Activated CD4-positive, alpha-beta memory T cell treated with anti-CD3 and anti-CD28 coated beads, Interleukin-2, amount 10 ng/mL, durations not matched to agents 7 days and 5 days (primary cell): ENCODE measurements around the gene ADRB1. TPM values are rescaled to one million over a fixed set of nuclear protein-coding genes. Genes with fewer than 3 reads are reported as not detected.

Experiments
- CTCF ChIA-PET: fragments of 350-600 bp; sonication (Branson Sonifier 250); formaldehyde crosslinking; loops from one replicate; lab custom pipeline; 2021; ENCODE audit warnings: antibody characterized with exemption, inconsistent platforms; lab: Charles Lee
- POLR2A ChIA-PET: fragments of 350-600 bp; sonication (Branson Sonifier 250); formaldehyde crosslinking; loops from one replicate; lab custom pipeline; 2021; ENCODE audit warnings: antibody characterized with exemption; lab: Charles Lee
- DNase-seq: peaks from one replicate; pipeline ENCODE4 v3.0.0-alpha.2; 2020
- H3K27ac Mint-ChIP-seq: one replicate; pipeline ENCODE4 v1.8.0; 2021; ENCODE audit warnings: mild to moderate bottlenecking, mixed read lengths
- H3K27me3 Mint-ChIP-seq: one replicate; pipeline ENCODE4 v1.8.0; 2021; ENCODE audit warnings: mixed read lengths
- H3K36me3 Mint-ChIP-seq: one replicate; pipeline ENCODE4 v1.8.0; 2021; ENCODE audit warnings: low read depth, mixed read lengths
- H3K4me1 Mint-ChIP-seq: one replicate; pipeline ENCODE4 v1.8.0; 2021; ENCODE audit warnings: mixed read lengths
- H3K4me3 Mint-ChIP-seq: one replicate; pipeline ENCODE4 v1.8.0; 2021; ENCODE audit warnings: mild to moderate bottlenecking, mixed read lengths
- H3K9me3 Mint-ChIP-seq: one replicate; pipeline ENCODE4 v1.8.0; 2021; ENCODE audit warnings: mixed read lengths
- total RNA-seq, 2 experiments: library from RNA; stranded (reverse); gene quantifications; one replicate each; pipeline ENCODE4 v1.2.3, GENCODE V29; 2021

The ADRB1 gene
- under 1 TPM; 0.20 TPM for total RNA-seq

DNA sequence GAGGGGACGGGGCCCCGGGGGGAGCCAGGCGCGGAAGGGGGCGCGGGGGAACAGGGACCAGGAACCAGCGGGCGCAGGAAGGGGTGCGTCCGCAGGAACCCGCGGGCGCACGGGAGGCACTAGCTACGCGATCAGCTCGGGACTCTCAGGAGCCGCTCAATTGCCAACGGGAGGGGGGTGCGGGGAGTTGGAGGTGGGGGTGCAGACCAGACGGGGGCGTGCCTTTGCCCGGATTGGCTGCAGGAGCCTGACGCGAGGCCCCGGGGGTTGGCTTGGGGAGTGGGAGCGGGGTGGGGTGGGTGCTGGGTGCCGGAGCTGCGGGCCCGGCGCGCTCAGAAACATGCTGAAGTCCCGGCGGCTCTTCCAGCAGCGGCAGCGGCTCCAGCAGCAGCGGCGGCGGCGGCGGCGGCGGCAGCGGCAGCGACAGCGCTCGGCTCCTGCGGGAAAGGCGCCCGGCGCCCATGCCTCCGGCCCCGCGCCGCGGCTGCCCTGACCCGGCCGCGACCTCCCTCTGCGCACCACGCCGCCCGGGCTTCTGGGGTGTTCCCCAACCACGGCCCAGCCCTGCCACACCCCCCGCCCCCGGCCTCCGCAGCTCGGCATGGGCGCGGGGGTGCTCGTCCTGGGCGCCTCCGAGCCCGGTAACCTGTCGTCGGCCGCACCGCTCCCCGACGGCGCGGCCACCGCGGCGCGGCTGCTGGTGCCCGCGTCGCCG is at the start of gene ADRB1:
Gene ADRB1 (plus strand): TSS at position 335 of the 715 bp plus-strand sequence. CDS start 267 bp downstream, at position 602.
- POLR2A ChIA-PET, result interaction anchor here (1.8 kb wide), 1 partner anchor 82 kb away, joined by 6 read pairs; no protein-coding TSS in a partner anchor
- CTCF ChIA-PET, result interaction anchor here (1.0 kb wide), 1 partner anchor 57 kb away, joined by 4 read pairs; no protein-coding TSS in a partner anchor
- H3K9me3 Mint-ChIP-seq, result no peaks in the 10 kb centered on the region
- H3K36me3 Mint-ChIP-seq, result no peaks in the 10 kb centered on the region
- no peak within 1 kb of the TSS for H3K27ac Mint-ChIP-seq
- DNase-seq, result peak; percentile 39
- H3K27me3 Mint-ChIP-seq, result peaks cover 81% of the 10 kb centered on the region
- peak within 1 kb of the TSS; percentile 64 for H3K4me3 Mint-ChIP-seq
- peaks cover 25% of the 10 kb centered on the region for H3K4me1 Mint-ChIP-seq

- CTCF ChIA-PET, result no interaction called here
Observed at GRCh38 chr10:113995201-113995600, 48.5 kb upstream of the ADRB1 start.

DNA sequence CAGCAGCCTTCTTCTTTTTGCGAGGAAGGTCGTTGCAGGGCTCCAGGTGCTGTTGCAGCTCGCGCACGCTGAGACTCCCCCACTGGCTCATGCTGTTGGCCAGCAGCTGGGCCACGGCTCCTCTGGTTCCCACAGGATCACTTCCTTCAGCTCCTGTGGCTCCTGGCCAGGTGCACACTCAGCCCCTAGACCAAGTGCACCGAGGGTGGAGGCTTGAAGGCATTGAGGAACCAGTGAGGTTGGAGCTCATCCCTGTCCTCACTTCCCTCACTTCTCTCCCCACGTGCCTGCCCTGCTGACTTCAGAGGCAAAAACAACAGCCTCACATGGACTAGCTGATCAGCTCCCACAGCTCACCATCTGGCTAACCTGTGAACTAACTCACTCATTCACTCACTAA is 46.2 kb upstream of the ADRB1 start:
- no peak overlapping the region for H3K27ac Mint-ChIP-seq

More at GRCh38 chr10:113995201-113995600, 48.5 kb upstream of the ADRB1 start:
- peaks cover 63% of the 10 kb centered on the region for H3K27me3 Mint-ChIP-seq
- H3K4me3 Mint-ChIP-seq, result no peak overlapping the region
- DNase-seq, result no peak
- no peak overlapping the region for H3K27ac Mint-ChIP-seq
- peaks cover 23% of the 10 kb centered on the region for H3K4me1 Mint-ChIP-seq
- no peaks in the 10 kb centered on the region for H3K9me3 Mint-ChIP-seq
- H3K36me3 Mint-ChIP-seq, result no peaks in the 10 kb centered on the region
- POLR2A ChIA-PET, result no interaction called here

DNA sequence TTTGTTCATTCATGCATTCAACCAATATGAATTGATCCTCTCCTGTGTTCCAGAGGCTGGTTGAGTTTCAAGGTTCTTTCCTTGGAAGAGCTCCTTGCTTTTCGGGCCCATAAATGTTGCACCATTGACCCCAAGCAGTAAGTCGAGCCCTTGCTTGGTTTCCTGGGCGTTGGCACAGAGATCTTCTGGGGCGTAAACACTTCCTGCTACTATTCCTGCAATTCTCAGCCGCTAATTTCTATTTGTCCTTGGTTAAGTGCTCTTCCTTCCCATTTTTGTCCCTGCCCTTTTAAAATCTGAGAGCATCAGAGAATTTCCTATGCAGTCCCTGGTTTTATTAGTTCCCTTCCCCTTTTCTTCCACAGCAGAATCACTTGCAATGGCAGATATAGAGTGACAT is 44.1 kb upstream of the ADRB1 start:
- peaks cover 46% of the 10 kb centered on the region for H3K27me3 Mint-ChIP-seq

More for the DNA sequence above, 46.2 kb upstream of the ADRB1 start:
- ChIA-PET CTCF (no interaction called here), POLR2A (no interaction called here)
- DNase-seq, result no peak
- Mint-ChIP-seq H3K27me3 (peaks cover 53% of the 10 kb centered on the region), H3K4me1 (peaks cover 15% of the 10 kb centered on the region), H3K9me3 (no peaks in the 10 kb centered on the region), H3K4me3 (no peak overlapping the region), H3K36me3 (no peaks in the 10 kb centered on the region)

GRCh38 chr10:114000457-114001010 is 43.1 kb upstream of the ADRB1 start:
- Mint-ChIP-seq H3K4me3 (no peak overlapping the region), H3K27me3 (peaks cover 46% of the 10 kb centered on the region), H3K36me3 (no peaks in the 10 kb centered on the region), H3K4me1 (peaks cover 15% of the 10 kb centered on the region), H3K27ac (no peak overlapping the region), H3K9me3 (no peaks in the 10 kb centered on the region)
- ChIA-PET CTCF (interaction anchor here (1.1 kb wide), 1 partner anchor 12 kb away, joined by 3 read pairs; no protein-coding TSS in a partner anchor), POLR2A (no interaction called here)
- no peak for DNase-seq

More for the DNA sequence above, 44.1 kb upstream of the ADRB1 start:
- DNase-seq, result no peak
- Mint-ChIP-seq H3K27ac (peak overlapping the region; percentile 3), H3K9me3 (no peaks in the 10 kb centered on the region), H3K4me3 (no peak overlapping the region), H3K4me1 (peaks cover 15% of the 10 kb centered on the region), H3K36me3 (no peaks in the 10 kb centered on the region)
- ChIA-PET CTCF (interaction anchor here (1.1 kb wide), 1 partner anchor 11 kb away, joined by 3 read pairs; no protein-coding TSS in a partner anchor), POLR2A (interaction anchor here (0.8 kb wide), 1 partner anchor 21 kb away, joined by 3 read pairs; no protein-coding TSS in a partner anchor)

DNA sequence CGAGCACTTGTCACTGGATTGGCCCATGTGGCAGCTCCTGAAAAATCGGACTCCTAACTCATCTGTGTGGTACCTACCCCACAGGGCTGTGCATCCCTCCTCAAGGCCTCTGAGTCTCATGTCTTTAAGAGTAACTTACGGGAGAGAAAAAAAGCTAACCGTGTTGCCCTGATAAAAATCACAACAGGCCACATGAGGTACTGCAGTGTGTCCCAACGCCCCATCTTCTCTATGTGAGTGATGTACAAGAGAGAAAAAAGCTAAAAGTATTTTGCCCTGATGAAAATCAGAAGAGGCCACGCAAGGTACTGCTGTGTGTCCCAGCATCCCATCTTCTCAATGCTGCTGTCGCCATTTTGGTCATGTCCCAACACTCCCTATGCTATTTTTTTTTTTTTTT is 41.2 kb upstream of the ADRB1 start:
- no peak for DNase-seq
- ChIA-PET CTCF (no interaction called here), POLR2A (no interaction called here)
- peaks cover 31% of the 10 kb centered on the region for H3K27me3 Mint-ChIP-seq
- no peak overlapping the region for H3K4me3 Mint-ChIP-seq
- no peaks in the 10 kb centered on the region for H3K36me3 Mint-ChIP-seq
- H3K4me1 Mint-ChIP-seq, result peaks cover 15% of the 10 kb centered on the region
- H3K27ac Mint-ChIP-seq, result no peak overlapping the region
- no peaks in the 10 kb centered on the region for H3K9me3 Mint-ChIP-seq

DNA sequence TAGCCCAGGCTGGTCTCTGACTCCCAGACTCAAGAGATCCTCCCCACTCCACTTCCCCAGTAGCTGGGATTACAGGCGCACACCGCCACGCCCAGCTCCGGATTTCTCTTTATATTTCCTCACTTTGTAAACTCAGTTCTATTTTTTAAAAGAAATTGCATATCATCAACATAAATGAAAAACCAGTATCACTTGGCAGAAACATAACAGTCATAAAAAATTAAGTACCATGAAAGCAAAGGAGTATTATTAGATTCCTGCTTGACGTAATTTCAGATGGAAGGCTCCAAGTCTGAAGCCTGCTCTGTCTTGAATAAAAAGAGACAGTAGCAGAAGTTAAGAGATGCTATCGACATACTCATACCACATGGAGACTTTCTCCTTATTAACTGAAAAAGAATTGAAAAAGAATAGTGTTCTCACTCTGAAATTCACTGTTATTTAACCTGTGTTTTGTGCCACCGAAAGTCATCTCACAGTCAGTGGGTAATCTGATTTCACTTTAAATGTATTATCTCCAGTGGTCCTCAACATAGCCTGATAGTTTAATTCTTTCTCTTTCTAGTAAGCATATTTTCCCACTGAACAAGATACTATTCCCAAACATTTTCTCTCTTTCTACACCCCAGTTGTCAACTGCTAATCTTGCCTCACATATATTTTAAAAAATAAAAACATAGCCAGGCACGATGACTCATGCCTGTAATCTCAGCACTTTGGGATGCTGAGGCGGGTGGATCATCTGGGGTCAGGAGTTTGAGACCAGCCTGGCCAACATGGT is 40.3 kb upstream of the ADRB1 start:
- Mint-ChIP-seq H3K27ac (no peak overlapping the region), H3K27me3 (peaks cover 32% of the 10 kb centered on the region), H3K9me3 (no peaks in the 10 kb centered on the region), H3K4me3 (no peak overlapping the region), H3K4me1 (peaks cover 15% of the 10 kb centered on the region), H3K36me3 (no peaks in the 10 kb centered on the region)
- POLR2A ChIA-PET, result no interaction called here
- DNase-seq, result no peak
- CTCF ChIA-PET, result no interaction called here

DNA sequence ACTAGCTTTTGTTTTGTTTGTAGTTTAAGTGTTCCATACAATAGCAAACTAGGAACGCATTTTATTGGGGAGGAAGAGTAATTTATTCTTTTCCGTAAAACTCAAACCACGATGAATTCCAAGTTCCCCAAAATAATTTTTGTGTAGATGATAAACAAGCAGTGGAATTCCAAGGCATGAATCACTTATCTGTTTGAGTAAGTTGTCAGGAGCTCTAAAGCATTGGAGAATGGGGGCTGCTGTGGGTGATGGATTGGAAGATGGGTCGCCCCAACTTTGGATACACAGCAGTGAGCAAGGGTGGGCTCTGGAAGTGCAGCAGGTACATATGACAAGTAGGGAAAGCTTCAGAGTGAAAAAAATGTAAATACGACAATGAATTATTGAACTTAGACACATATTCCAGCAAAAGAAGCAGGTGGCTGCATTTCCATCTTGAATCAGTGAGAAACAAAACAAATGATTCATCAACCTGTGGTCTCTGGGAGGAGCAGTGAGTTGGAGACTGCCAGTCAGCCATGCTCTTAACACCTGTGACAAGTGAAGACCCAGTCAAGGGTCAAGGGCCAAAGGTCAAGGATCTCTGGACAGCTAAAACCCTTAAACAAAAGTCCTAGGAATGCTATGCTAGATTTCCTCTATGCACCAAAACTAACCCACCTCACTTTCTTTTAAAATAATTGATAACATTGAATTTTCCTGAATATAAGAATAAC is 34.2 kb upstream of the ADRB1 start:
- CTCF ChIA-PET, result no interaction called here
- Mint-ChIP-seq H3K36me3 (no peaks in the 10 kb centered on the region), H3K27me3 (peaks cover 19% of the 10 kb centered on the region), H3K27ac (no peak overlapping the region), H3K9me3 (no peaks in the 10 kb centered on the region), H3K4me1 (no peaks in the 10 kb centered on the region), H3K4me3 (no peak overlapping the region)
- DNase-seq, result no peak
- POLR2A ChIA-PET, result no interaction called here

GRCh38 chr10:114010316-114010715 is 33.4 kb upstream of the ADRB1 start:
- CTCF ChIA-PET, result no interaction called here
- POLR2A ChIA-PET, result no interaction called here
- Mint-ChIP-seq H3K9me3 (peaks cover under 1% of the 10 kb centered on the region), H3K27me3 (peaks cover 12% of the 10 kb centered on the region), H3K36me3 (no peaks in the 10 kb centered on the region), H3K4me1 (no peaks in the 10 kb centered on the region), H3K4me3 (no peak overlapping the region), H3K27ac (no peak overlapping the region)
- no peak for DNase-seq

DNA sequence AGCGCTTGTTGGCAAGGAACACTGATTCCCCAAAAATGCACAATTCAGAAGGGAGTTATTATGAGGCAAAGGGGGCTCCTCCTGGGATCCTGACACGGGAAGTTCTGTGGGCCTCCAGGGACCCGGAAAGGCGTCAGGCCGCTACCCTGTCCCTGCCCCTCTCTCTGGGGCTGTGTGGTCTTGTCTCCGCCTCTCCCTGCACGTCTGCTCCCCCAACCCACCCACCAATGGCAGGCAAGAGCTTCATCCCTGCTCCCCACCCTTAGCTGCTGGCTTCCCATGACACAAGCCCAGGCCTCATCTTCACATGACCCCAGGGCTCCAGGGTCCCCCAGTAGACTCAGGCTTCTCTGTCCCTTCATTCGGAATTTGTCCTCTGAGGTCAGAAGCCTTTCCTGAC is 31.0 kb upstream of the ADRB1 start:
- no peak for DNase-seq
- POLR2A ChIA-PET, result interaction anchor here (0.9 kb wide), 1 partner anchor 83 kb away, joined by 3 read pairs; no protein-coding TSS in a partner anchor
- CTCF ChIA-PET, result interaction anchor here (0.6 kb wide), 1 partner anchor 90 kb away, joined by 3 read pairs; no protein-coding TSS in a partner anchor
- H3K27ac Mint-ChIP-seq, result no peak overlapping the region
- no peak overlapping the region for H3K4me3 Mint-ChIP-seq
- peaks cover 22% of the 10 kb centered on the region for H3K27me3 Mint-ChIP-seq
- H3K4me1 Mint-ChIP-seq, result no peaks in the 10 kb centered on the region
- H3K9me3 Mint-ChIP-seq, result peaks cover 6% of the 10 kb centered on the region
- no peaks in the 10 kb centered on the region for H3K36me3 Mint-ChIP-seq

DNA sequence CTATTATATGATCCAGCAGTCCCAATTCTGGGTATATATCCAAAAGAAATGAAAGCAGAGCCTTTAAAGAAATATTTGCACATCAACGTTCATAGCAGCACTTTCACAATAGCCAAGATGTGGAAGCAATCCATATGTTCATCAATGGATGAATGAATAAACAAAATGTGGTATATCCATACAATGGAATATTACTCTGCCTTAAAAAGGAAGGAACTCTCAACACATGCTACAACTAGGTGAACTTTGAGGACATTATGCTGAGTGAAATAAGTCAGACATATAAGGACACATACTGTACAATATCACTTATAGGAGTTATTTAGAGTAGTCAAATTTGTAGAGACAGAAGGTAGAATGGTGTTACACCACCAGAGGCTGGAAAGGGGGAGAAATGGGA is 28.0 kb upstream of the ADRB1 start:
- ChIA-PET POLR2A (no interaction called here), CTCF (no interaction called here)
- DNase-seq, result no peak
- Mint-ChIP-seq H3K4me3 (no peak overlapping the region), H3K27ac (no peak overlapping the region), H3K9me3 (peaks cover 6% of the 10 kb centered on the region), H3K36me3 (no peaks in the 10 kb centered on the region), H3K27me3 (peaks cover 23% of the 10 kb centered on the region), H3K4me1 (no peaks in the 10 kb centered on the region)

DNA sequence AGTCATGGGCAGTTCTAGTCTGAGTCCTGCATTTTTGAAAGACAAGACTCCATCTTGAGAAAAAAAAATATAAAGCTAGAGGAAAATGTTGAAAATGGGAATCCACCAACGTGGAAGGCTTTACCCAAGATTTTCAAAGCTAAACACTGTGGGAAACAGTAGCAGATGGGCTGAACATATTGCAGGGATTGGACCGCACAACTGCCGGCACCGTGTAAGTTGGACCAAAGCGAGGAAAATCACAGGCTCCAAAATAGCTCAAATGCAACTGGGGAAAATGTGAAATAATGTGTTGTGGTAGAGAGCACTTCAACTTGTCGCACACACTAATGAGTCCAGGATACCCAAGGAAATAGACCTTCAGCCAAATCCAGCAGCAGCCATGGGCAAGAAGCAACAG is 26.4 kb upstream of the ADRB1 start:
- peaks cover 31% of the 10 kb centered on the region for H3K27me3 Mint-ChIP-seq
- CTCF ChIA-PET, result no interaction called here

More for the DNA sequence above, 26.4 kb upstream of the ADRB1 start:
- POLR2A ChIA-PET, result interaction anchor here (1.1 to 1.5 kb wide), 2 partner anchors 9 to 79 kb away, joined by 3 to 4 read pairs; no protein-coding TSS in a partner anchor
- Mint-ChIP-seq H3K36me3 (no peaks in the 10 kb centered on the region), H3K4me1 (no peaks in the 10 kb centered on the region), H3K4me3 (no peak overlapping the region), H3K9me3 (peaks cover 6% of the 10 kb centered on the region), H3K27ac (no peak overlapping the region)
- no peak for DNase-seq
